ENCODE data around the gene BAIAP2L1.

DNA sequence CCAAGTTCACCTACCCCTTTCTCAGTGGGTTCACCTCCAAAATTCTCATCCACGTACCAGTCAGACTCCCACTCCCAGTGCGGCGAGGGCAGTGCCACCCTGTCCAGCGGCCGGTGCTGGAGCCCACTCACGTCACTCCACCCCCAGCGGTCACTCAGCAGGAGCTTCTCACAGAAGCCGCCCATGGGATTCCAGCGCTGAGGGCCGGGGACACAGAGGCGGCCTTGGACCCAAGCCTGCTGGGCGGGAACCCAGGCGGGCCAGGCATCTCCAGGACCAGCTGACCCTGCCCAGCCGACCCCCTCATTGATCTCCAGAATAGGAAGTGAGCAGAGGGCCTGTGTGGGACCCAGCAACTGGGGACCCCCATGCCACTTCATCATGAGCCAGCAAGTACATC, 156.0 kb downstream of the BAIAP2L1 start:
- TF ChIP-seq GATA2 (IDR thresholded peaks at IDR 0.05; ENCODE audit: low read depth, low read length): no peak
- no peak for TF ChIP-seq GATA3 (IDR thresholded peaks at IDR 0.05; ENCODE audit: low read depth, low read length)
